HG03575 (cell line): ENCODE data around the gene DGKD.

Experiments
- ATAC-seq: cut with Tn5 transposase; IDR thresholded peaks from one replicate; pipeline ENCODE4 v1.9.1; 2021; ENCODE audit not compliant: unreplicated experiment, insufficient number of reproducible peaks, low FRiP score; ENCODE audit errors: extremely low read depth

Gene DGKD

DNA sequence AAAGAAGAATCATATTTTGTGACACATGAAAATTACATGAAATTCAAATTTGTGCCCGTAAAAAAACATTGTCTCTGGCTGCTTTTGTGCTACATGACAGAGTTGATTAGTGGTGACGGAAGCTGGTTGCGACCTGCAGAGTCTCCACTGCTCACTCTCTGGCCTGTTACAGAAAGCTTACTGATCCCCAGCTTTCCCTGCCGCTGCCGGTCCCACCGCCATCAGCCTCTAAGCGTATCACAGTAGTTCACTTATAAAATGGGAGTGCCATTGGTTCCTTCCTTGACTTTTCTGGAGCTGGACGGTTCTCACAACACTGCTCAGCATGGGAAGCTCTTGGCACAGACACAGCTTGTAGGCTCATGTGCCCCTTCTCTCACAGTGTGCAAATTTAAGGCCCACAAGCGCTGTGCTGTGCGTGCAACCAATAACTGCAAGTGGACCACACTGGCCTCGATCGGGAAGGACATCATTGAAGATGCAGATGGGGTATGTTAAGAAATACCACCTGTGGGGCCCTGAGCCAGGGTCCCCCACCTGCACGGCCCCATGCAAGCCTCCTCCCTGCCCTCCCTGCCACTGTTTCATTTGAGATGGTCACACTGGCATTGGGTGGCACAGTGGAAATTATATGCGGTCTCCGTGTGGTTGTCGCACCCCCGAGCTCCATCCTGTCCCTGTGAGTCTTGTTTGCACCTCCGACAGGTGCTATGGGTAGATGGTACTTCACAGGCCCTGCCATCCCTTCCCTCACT is 81.3 kb downstream of the DGKD start:
- no peak for ATAC-seq

DNA sequence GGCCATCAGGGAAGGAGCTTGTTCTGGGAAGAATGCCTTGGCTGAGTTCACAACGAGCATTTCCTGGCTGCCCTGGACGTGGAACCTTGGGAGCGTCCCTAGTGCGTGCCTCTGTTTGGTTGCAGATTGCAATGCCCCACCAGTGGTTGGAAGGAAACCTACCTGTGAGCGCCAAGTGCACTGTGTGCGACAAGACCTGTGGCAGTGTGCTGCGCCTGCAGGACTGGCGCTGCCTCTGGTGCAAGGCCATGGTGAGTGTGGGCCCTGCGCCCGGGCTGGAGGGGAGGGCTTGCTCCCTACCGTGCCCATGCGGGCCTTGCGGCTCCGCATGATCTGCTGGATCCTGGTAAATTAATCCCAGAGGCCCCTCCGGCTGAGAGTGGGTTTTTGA is 81.9 kb downstream of the DGKD start:
- ATAC-seq = no peak

DNA sequence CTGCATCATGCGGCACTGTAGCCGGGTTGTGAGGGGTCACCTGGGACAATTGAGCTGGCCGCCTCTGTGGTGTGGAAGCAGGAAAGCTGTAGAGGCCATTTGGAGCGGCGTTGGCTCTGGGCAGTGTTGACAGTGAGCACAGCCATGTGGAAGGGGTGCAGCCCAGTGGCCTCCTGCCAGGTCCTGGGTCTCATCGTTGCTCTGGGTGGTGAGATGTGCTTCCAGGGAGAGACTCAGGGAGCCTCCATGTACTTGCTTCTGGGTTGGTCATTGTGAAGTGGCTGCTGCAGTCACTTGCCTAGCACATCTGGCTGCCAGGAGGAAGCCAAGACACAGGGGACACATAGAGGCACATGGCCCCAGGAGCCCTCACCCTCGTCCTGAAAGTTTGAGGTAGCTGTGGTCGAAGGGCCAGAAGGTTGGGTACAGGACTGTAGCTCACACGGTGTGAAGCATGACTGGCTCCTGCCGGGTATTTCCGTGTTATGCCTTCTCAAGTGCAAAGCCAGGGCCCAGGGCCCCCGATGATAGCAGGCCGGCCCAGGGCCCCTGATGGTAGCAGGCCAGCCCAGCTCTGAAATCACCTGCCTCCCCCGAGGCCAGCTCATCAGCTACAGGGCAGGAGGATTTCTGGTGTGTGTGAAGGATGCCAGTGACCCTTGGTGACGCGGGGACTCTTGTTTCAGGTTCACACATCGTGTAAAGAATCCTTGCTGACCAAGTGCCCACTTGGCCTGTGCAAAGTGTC is 82.6 kb downstream of the DGKD start:
- no peak for ATAC-seq

DNA sequence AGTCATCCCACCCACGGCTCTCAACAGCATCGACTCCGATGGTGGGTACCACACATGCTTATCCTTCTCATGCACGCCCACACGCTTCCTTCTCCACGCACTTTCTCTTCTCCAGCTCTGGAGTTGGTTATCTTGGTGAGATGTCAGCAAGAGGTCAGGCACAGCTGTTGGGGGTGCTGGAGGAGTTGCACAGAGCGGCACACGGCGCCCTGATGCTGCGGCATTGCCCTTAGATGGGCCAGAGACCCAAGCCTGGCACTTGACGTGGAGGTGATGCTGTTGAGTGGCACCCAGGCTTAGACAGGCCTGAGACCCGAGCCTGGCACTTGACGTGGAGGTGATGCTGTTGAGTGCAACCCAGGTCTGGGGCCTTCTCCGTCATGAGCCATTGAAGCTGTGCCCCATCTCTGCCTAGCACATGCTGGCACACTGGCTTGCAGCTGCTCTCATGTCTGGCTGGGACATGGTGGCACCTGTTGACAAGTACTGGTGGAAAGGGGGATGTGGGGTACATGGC is 83.2 kb downstream of the DGKD start:
- no peak for ATAC-seq

DNA sequence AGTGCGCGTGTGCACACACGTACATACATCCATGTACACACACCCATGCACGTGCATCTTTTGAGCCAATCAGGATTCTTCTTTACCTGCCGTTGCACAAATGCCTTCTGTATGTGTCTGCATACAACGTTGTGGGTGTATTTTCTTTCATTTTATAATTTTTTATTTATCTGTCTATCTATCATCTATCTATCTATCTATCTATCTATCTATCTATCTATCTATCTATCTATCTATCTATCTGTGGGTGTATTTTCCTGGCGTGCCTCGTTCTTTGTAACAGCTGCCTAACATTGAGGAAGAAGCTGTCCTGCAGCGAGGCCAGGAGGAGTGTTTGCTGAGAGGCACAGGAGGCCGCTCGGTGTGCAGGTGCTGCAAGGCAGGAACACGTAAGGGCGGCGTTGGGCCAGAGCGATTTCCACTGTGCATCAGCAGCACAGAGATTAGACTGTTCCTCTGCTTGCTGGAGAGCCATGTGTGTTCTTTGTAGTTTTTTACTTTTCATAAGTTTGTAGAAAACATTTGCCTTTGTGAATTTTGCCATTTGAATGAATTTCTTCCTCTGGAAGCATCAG is 84.4 kb downstream of the DGKD start:
- no peak for ATAC-seq

DNA sequence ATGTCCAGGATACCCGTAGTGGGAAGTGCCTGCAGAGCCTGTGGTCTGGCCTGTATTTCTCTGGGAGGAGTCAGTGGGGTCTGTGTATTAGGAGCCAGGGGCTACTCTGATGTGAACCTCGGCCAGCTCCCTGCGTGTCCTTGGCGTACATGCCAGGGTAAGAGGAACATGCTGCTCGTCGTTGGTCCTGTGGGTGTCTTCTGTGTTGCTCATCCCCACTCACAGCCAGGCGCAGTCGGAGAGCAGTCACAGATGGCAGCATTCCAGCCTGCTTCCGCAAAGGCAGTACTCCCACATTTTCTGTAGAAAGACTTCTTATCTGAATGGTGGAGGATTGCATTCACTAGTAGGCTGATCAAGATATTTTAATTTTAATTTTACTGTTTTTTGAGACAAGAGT is 84.9 kb downstream of the DGKD start:
- ATAC-seq = no peak

DNA sequence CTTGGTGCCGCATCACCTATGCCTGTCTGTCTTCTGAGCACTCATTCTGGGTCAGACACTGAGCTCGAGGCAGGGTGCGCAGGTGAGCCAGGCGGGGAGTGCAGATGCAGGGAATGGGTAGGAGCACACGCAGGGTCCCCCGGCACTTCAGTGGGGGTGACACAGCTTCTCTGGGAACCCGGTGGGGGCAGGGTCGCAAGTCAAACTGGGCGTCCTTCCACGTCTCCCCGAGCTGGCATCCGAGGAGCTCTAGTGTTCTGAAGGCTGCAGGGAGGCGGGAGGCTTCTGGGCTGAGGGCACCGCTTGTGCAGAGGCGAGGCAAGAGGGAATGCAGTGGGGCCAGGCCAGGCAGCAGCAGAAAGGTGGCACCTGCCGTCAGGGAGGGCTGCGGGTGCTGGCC is 86.0 kb downstream of the DGKD start:
- ATAC-seq = no peak

DNA sequence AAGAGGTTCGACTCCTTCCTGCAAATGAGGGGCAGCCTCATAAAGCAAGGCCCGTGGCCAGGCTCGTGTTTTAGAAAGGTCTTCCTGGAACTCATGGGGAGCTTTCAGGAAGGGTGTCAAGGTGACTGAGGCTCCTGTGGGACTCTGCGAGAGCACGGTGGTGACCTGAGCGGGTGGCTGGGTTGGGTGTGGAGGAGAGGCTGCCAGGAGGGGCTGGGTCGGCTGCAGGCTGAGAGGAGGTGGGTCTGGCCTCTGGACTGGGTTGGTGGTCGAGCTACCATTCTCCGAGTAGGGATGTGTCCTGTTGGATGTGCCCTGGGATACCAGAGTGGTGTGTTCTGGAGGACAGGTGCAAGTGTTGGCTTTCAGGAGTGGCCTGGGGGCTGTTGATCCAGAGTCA is 86.4 kb downstream of the DGKD start:
- no peak for ATAC-seq

DNA sequence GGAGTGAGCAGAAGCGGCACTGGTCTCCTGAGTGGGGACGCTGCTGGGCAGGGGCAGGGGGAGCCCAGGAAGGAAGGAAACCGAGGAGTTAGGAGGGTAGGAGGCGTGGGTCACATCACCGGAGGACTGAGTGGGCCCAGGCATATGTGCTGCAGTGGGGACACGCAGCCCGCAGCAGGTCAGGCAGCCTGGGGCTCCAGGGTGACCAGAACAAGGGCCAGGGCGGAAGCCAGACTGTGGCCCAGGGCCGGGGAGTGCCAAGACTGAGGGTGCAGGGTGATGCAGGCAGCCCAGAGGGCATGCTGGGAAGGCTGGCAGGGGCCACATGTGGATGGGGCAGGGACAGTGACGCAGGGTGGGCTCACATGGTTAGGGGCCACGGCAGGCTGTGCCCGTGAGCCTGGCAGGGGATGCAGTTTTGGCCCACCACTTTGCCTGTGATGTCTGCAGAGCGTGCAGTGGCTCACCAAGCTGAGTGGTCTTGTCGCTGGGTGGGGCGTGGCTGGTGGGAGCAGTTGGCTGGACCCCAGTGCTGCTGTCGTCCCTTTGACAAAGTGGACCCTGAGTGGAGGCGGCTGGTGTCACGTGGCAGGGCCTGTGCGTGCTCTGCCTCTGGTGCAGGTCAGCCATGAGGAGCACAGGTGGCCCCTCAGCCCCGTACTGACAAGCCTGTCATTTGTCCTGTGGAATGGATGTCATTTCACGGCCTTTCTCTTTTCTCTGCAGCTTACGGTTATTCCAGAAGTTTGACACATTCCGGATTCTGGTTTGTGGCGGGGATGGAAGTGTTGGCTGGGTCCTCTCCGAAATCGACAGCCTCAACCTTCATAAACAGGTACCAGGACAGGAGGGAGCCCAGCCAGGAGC is 87.1 kb downstream of the DGKD start:
- ATAC-seq = no peak

DNA sequence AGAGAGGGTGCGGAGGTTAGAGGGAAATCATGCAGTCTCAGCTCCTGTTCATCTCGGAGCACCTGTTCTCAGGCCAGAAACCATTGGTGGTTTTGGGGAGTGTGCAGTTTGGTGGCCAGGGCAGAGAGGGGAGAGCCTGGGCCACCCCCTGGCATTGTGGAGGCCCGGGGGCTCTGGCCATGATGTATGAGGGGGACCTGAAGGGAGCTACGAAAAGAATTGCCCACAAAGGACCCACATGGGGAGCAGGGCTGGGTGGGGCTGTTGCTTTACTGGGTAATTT is 87.7 kb downstream of the DGKD start:
- no peak for ATAC-seq

DNA sequence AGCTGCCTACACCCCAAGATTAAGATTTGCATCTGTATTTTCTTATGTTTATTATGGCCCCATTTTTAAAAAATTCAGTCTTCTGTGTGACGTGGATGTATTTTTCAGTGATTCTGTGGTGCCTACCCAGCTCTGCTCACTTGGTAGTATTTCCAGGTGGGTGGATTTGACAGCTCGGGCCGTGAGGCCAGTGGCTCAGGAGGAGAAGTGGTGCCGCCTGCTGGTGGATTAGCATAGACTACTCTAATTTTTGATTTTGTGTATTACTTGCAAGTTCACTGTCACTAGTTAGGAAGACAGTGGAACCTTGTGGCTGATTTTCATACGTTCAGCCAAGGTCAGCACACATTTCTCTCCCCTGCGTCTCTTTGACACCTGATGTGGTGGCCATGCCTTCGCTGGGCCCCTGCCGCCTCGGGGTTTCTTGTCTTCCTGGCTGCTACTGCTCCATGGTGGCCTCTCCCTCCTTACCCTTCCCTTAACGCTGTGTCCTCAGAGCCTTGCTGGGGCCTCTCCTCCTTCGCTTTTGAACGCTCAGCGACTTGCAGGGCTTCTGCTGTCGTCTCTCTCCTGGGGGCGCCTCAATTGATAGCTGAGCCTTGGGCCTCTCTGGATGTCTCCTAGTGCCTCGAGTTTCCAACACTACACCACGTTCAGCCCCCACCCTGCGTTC is 89.4 kb downstream of the DGKD start:
- no peak for ATAC-seq

DNA sequence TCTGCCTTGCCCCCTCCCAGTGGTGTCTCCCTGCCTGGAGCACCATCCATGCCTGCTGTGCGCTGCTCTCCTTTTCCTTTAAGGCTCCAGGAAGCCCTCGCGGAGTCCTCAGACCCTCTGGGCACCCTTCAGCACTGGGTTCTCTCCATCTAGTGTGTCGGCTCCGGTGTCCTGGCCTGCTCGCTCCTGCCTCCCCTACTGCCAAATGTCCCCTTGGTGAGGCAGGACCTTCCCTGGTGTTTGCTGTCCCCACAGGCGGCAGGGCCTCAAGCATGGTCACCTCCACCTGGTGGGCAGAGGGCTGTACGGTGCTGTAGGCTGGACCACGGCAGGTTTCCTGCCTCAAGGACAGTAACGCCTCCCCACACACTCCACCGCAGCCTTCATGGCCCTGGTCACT is 90.2 kb downstream of the DGKD start:
- no peak for ATAC-seq

DNA sequence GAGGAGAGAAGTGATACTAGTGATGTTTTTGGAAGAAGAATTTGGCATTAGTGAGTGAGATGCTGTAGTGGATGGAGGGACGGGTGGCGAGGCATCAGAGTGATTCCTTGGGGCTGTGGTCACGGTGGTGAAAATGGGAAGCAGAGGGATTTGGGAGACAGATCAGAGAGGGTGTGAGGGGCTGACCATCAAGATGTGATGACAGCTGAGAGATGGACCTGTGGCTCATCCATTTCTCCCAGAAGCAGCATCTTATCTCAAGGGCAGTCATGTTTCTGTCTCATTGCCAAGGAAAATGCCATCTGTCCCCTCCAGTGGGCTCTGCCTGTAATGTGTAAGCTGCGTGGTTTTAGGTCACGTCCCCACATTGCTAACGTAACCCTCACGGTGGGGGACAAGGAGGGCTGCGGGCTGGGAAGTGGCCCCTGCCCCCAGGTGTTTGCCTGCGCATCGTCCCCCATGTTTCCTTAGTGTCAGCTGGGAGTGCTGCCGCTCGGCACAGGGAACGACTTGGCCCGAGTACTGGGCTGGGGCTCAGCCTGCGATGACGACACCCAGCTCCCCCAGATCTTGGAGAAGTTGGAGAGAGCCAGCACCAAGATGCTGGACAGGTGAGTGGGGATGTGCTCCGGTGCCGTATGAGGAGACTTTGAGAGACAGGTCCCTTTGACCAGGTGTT is 91.0 kb downstream of the DGKD start:
- ATAC-seq = no peak

DNA sequence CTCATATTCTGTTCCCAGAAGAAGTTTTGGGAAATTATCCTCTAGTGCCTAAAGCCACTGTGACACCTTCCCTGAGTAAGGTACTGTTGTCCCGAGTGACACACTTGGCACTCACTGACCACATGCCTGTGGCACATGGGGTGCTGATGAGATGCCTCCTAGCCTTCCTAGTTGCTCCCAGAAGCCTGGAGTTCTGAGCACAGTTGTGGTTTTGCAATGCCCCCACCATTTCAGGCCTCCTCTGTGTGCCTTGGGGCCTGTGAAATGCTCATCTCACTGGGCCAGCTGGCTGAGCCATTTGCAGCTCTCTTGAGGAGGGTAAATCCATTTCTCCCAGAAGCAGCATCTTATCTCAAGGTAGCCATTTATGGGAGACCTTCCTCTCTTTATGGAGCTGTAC is 91.8 kb downstream of the DGKD start:
- ATAC-seq = no peak

DNA sequence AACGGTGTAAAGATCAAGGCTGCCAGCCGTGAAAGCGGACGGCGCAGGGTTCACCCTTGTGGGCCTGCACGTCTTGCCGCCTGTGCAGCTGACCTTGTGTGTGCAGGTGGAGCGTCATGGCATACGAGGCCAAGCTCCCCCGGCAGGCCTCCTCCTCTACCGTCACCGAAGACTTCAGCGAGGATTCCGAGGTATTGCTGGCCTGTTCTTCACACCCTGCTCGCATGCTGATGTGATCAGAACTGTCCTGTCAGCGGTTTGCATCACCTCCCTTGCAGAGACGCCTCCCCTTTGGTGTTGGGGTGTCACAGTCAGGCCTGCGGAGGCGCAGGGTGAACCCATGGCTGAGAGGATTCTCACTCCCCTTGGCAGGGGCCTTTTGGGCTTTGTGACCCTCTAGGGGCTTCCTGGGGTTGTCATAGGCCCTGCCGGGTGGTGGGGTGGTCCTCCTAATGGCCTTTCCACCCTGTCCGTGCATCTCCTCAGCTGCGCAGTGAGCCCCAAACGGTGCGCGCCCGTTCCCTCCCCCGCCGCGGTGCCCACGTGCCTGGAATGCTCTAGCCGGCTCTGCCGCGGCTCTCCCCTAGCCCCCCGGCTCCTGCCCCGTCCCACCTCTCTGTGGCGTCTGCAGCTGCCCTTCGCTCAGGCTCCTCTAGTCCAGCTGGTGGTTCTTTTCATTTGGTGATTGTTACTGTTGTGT is 92.5 kb downstream of the DGKD start:
- ATAC-seq = no peak

DNA sequence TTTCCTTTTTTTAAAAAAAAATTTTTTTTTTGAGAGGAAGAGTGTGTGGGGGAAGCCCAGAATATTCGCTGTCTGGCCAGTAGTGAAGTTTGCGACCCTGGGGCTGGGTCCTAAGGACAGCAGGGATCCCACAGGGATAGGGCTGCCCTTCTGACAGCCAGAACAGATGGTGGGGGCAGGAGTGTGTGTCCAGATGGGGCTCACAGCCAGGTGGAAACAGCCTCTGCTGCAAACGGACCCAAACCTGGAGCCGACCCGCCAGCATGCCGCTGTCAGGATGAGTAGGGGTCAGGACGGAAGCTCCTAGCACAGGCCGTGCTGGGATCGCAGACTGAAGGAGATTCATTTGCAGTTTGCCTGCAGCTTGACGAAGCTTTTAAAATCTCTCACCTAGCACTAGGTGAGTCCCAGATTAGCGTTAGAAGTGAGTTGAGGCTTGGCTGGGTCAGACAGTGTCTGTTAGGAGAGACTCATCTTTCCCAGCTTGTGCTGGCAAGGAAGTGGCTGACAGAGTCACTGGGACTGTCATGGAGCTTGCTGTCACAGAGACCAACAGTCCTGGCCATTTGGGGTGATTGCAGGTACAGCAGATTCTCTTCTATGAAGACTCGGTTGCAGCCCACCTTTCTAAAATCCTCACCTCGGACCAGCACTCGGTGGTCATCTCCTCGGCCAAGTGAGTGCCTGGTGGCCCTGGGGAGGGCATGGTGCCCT is 93.4 kb downstream of the DGKD start:
- ATAC-seq = no peak

DNA sequence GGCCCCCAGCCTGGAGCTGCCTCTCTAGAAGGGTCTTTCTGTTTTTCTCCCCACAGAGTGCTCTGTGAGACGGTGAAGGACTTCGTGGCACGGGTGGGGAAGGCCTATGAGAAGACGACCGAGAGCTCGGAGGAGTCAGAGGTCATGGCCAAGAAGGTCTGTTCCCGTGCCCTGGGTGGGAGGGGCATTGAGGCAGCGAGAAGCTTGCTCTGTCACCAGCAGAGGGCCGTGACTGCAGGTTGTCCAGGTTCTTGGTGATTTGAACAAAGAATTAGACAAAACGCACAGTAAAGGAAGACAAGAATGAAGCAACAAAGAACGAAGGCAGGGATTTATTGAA is 93.9 kb downstream of the DGKD start:
- ATAC-seq = no peak
